Measurements from ENCODE around the gene BABAM2. TPM values are rescaled to one million over a fixed set of nuclear protein-coding genes. Genes with fewer than 3 reads are reported as not detected.
A peak's percentile ranks its signal among the peaks of the same experiment; 100 is the strongest.

The BABAM2 gene

DNA sequence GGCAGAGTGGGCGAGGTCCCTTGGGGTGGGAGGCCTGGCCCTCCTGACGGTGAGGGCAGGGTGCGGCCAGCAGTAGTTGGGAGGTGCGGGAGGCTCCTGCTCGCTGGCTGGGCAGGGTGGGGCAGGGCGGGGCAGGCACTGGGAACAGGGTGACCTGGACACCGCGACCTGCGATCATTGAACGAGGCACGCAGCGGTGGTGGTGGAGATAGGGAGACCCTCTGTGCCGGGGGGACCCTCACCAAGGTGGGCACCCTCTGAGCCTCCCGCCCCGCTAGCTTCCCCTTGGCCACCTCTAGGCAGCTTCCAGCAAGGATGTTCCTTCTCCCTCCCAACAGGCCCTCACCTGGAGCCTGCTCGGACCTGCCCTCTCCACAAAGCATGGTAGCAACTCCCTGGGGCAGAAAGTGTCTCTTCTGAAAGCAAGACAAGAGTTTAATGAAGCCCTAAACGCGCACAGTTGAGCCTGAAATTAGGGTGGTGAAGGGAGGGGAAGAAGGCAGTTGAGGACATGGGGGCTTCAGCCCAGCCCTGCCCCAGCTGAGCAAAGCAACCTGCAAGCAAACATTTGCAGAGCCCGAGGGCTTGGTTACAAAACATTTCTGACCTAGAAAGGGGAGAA, 486.8 kb downstream of the BABAM2 start:
- Histone ChIP-seq H3K4me3 (ENCODE audit: low read length) (no peak overlapping the region), H3K4me2 (ENCODE audit: low read length) (no peak overlapping the region), H3K36me3 (ENCODE audit: insufficient read depth, low read length) (no peaks in the 10 kb centered on the region), H3K9ac (ENCODE audit: low read depth, low read length) (no peak overlapping the region), H3K27me3 (ENCODE audit: control insufficient read depth, insufficient read depth, low read length) (peaks cover 8% of the 10 kb centered on the region), H3K4me1 (ENCODE audit: control insufficient read depth, insufficient read depth, low read length) (peaks cover 13% of the 10 kb centered on the region), H3K9me3 (replicated peaks; ENCODE audit: low read length) (no peaks in the 10 kb centered on the region)

DNA sequence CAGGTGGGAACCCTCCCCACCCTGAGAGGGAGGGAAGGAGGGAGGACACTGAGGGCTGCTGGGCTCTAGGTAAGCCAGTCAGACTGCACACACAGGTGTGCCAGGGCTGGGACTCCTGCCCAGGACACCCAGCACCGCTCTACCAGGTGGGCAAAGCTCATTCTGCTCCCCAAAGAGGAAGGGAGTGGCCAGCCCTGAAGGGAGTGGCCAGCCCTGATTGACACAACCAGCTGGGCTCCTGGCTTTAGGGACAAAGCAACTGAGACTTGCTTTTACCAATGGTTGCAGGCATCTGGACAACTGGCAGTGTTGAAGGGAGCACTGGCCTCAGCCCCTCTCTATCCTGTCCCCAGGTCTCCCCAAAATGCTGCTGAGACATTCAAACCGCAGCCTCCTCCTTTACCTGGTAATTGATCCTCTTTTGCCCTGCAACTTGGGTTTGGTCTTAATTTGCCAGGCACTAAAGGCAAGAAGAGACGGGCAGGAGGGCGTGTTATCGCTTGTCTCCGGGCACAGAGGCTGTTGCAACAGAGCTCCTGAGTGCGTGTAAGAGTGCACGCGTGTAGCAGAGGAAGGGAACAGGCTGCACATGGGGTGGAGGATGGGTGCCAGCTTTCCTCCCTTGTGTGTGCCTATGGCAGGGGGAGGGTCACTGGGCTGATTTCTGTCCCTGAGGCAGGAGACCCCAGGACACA, 487.6 kb downstream of the BABAM2 start:
- Histone ChIP-seq H3K4me3 (ENCODE audit: low read length) (no peak overlapping the region), H3K36me3 (ENCODE audit: insufficient read depth, low read length) (no peaks in the 10 kb centered on the region), H3K4me2 (ENCODE audit: low read length) (peak overlapping the region; percentile 14), H3K4me1 (ENCODE audit: control insufficient read depth, insufficient read depth, low read length) (peaks cover 13% of the 10 kb centered on the region), H3K9ac (ENCODE audit: low read depth, low read length) (no peak overlapping the region), H3K27me3 (ENCODE audit: control insufficient read depth, insufficient read depth, low read length) (peaks cover 4% of the 10 kb centered on the region), H3K9me3 (replicated peaks; ENCODE audit: low read length) (no peaks in the 10 kb centered on the region)

DNA sequence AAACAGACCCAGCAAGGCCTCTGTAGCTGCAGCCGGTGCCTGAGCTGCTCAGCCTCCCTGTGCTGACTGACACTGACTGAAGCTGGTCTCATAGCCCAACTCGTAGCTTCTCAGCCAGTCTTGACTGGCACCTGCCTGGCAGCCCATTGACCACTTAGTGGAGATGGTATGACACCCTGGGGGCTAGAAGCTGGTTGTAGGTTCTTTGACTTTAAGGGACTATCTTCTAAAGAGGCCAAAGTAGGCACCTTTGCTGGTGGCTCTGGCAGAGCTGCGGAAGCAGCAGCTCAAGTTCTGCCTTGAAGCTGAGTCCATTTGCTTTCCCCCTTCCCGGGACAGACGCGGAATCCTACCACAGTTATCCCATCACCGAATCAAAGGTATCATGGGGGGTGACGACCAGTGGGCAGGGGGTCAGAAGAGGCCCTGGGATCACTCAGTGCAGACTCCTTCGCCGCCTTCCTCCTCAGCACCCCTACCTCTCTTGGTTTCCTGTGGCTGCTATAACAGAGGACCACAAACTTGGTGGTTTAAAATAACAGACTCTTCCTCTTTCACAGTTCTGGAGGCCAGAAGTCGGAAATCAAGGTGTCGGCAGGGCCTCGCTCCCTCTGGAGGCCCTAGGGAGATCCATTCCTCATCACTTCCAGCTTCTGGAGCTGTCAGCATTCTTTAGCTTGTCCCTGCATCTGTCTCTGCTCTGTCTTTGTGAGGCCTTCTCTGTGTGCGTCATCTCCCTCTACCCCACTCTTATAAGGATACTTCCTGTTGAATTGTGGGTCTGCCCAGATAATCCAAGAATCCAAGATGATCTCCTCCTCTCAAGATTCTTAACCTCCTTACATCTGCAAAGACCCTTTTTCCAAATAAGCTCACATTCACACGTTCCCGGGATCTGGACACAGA, 488.4 kb downstream of the BABAM2 start:
- peaks cover 13% of the 10 kb centered on the region for H3K4me1 ChIP-seq (ENCODE audit: control insufficient read depth, insufficient read depth, low read length)
- H3K9me3 ChIP-seq (replicated peaks; ENCODE audit: low read length): no peaks in the 10 kb centered on the region
- no peak overlapping the region for H3K4me3 ChIP-seq (ENCODE audit: low read length)
- peak overlapping the region; percentile 14 for H3K4me2 ChIP-seq (ENCODE audit: low read length)
- no peak overlapping the region for H3K9ac ChIP-seq (ENCODE audit: low read depth, low read length)
- no peaks in the 10 kb centered on the region for H3K36me3 ChIP-seq (ENCODE audit: insufficient read depth, low read length)
- H3K27me3 ChIP-seq (ENCODE audit: control insufficient read depth, insufficient read depth, low read length): no peaks in the 10 kb centered on the region

DNA sequence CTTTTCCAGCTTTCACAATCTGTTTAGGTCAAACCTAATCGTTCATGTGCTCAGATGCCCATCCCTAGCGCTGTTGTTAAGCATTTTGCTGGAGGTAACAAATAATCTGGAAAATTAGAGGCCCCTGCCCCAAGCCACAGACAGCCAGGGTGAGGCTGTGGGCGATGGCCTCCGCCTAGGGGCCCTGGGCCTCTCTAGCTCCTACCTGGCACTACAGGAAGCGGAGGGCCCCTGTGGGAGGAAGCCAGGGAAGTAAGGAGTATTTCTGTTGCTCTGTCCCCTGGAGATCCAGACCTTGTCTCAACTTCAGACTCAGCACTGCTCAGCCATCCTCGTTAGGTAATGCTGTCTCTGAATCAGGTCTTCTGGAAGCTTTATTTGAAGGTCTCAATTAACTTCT, 489.7 kb downstream of the BABAM2 start:
- no peak overlapping the region for H3K9ac ChIP-seq (ENCODE audit: low read depth, low read length)
- no peaks in the 10 kb centered on the region for H3K36me3 ChIP-seq (ENCODE audit: insufficient read depth, low read length)
- H3K27me3 ChIP-seq (ENCODE audit: control insufficient read depth, insufficient read depth, low read length): no peaks in the 10 kb centered on the region
- no peaks in the 10 kb centered on the region for H3K9me3 ChIP-seq (replicated peaks; ENCODE audit: low read length)
- no peak overlapping the region for H3K4me3 ChIP-seq (ENCODE audit: low read length)
- no peak overlapping the region for H3K4me2 ChIP-seq (ENCODE audit: low read length)
- H3K4me1 ChIP-seq (ENCODE audit: control insufficient read depth, insufficient read depth, low read length): peaks cover 13% of the 10 kb centered on the region

DNA sequence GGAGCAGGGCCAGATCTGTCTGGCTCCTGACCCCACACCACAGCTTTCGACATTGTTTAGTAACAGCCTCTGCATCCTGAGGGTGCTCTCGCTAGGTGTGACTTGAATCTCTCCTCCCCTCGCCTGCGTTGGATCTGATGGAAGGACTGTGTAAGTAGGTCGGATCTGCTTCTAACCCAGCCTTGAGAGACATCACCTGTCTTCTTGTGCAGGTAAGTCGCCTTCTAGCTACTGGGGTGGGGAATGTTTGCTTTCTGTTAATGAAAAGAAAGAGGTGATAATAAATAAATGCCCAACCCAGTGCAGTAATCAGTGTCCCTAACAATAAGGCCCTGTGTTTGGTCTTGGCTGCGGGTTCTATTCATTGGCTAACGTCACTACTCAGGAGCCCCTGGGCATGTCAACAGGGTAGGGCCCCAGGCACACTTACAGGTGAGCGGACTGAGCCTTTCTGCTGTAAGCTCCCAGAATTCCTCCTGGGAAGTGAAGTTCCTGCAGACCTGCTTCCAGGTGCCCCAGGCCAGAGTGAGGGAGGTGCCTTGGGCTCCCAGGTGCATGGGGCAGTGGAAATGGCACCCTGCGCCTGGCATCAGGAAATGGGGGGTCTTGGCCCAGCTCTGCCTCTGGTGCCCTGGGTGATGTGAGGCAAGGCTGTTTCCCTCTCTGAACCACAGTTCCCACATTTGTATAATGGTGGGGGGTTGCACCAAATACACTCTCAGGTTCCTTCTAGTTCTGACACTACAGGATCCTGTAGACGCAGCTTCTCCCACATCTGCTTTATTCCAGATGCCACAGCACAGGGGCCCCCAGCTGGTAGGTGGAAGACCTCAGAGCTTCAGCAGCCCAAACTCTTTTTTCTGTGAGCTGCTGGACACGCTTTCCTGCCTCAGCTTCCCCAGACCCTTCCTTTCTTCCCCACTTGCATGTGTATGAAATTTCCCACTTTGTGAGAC, 491.0 kb downstream of the BABAM2 start:
- H3K36me3 ChIP-seq (ENCODE audit: insufficient read depth, low read length): no peaks in the 10 kb centered on the region
- H3K9me3 ChIP-seq (replicated peaks; ENCODE audit: low read length): no peaks in the 10 kb centered on the region
- H3K4me2 ChIP-seq (ENCODE audit: low read length): no peak overlapping the region
- no peak overlapping the region for H3K9ac ChIP-seq (ENCODE audit: low read depth, low read length)
- H3K27me3 ChIP-seq (ENCODE audit: control insufficient read depth, insufficient read depth, low read length): no peaks in the 10 kb centered on the region
- no peak overlapping the region for H3K4me3 ChIP-seq (ENCODE audit: low read length)
- peaks cover 13% of the 10 kb centered on the region for H3K4me1 ChIP-seq (ENCODE audit: control insufficient read depth, insufficient read depth, low read length)

DNA sequence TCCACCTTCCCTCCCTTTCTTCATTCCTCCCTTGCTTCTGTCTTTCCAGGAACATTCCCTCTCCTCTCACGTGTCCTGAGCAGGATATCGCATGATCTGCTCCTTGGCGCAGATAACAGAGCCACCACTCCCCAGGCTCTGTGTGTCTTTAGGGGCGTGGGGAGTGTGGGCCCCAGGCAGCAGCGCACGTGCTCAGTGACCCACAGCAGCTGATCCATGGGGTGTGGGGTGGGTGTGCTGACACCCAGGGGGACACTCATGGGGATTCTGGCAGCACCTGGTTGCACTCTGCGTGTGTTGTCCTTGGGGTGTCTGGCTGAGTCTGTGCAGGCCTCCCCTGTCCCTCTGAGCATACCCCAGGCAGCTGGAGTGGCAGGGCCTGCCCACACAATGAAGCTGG, 492.2 kb downstream of the BABAM2 start:
- peaks cover 24% of the 10 kb centered on the region for H3K4me1 ChIP-seq (ENCODE audit: control insufficient read depth, insufficient read depth, low read length)
- no peak overlapping the region for H3K4me2 ChIP-seq (ENCODE audit: low read length)
- H3K36me3 ChIP-seq (ENCODE audit: insufficient read depth, low read length): no peaks in the 10 kb centered on the region
- no peaks in the 10 kb centered on the region for H3K27me3 ChIP-seq (ENCODE audit: control insufficient read depth, insufficient read depth, low read length)
- no peak overlapping the region for H3K9ac ChIP-seq (ENCODE audit: low read depth, low read length)
- H3K4me3 ChIP-seq (ENCODE audit: low read length): no peak overlapping the region
- no peaks in the 10 kb centered on the region for H3K9me3 ChIP-seq (replicated peaks; ENCODE audit: low read length)

DNA sequence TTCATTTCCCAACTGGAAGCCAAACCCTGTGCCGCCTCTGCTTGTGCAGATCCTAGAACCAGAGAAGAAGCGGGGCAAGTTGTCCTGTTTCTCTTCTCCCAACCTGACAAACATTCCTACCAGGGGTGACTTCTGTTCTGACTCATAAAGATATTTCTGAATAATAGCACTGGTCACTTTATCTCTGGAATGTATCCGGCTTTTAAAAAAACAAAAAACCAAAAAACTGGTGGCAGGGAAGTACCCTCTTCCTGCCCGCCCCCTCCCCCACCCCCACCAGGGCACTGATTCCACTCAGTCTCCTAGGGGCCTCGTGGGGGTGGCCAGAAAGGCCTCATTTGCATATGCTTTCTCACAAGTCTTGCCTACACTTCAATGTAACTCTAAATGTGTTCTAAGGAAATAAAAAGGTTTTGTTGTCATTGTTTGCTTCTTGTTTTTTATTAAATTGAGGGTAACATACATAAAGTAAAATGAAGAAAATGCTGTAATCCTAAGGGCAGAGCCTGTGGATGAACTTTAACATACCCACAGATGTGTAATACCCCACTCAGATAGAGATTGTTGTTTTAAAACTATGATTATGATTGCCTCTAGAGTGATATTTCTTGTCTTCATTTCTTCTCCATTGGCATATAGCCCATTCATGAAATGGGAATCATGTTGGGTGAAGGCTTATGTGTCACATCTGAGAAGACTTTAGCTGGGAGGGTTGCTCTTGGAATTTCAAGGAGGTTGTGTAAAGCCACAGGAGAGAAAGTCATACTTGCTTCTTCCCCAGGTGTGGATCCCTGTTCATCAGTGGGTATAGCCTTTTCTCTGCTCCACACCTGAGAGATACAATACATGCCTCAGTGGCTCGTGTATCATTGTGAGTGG, 496.8 kb downstream of the BABAM2 start:
- H3K9me3 ChIP-seq (replicated peaks; ENCODE audit: low read length): no peaks in the 10 kb centered on the region
- peaks cover 41% of the 10 kb centered on the region for H3K4me1 ChIP-seq (ENCODE audit: control insufficient read depth, insufficient read depth, low read length)
- H3K4me3 ChIP-seq (ENCODE audit: low read length): no peak overlapping the region
- H3K36me3 ChIP-seq (ENCODE audit: insufficient read depth, low read length): no peaks in the 10 kb centered on the region
- no peaks in the 10 kb centered on the region for H3K27me3 ChIP-seq (ENCODE audit: control insufficient read depth, insufficient read depth, low read length)
- H3K9ac ChIP-seq (ENCODE audit: low read depth, low read length): peak overlapping the region; percentile 11
- H3K4me2 ChIP-seq (ENCODE audit: low read length): peak overlapping the region; percentile 21

Small RNA genes within 50 kb of the gene (small RNA-seq; reads per million reads assigned to genes)
- not detected for gene MIR4263
- not detected for gene RF02271
